ENCODE results near the gene EPHB4. TPM values are rescaled to one million over a fixed set of nuclear protein-coding genes. Genes with fewer than 3 reads are reported as not detected.

EPHB4 gene
- total and polyA plus RNA-seq, 10 of the 15 experiments (the other 5 are each of a cell fraction or from before 2014, with no cell fraction given): 0.32 to 0.85 (median 0.48) TPM; not detected in 4

GRCh38 chr7:100852048-100852872 lies 24.9 kb upstream of the EPHB4 start, which contains the start of gene SLC12A9 (continued):
- TF ChIP-seq BMI1 (IDR thresholded peaks at IDR 0.05; ENCODE audit: borderline replicate concordance) (no peak), JUNB (IDR thresholded peaks at IDR 0.05) (no peak), PML (IDR thresholded peaks at IDR 0.05; ENCODE audit: low read length) (no peak), E2F4 (IDR thresholded peaks at IDR 0.05; ENCODE audit: low read depth, low read length) (no peak), E2F8 (IDR thresholded peaks at IDR 0.05; ENCODE audit: low read depth, partially characterized antibody) (no peak), CHD4 (IDR thresholded peaks at IDR 0.05) (no peak), MYC (IDR thresholded peaks at IDR 0.05; ENCODE audit: insufficient read depth, insufficient read length, insufficient replicate concordance, low read length, severe bottlenecking) (no peak), CREB1 (IDR thresholded peaks at IDR 0.05; ENCODE audit: low read depth) (no peak), CTCF (IDR thresholded peaks at IDR 0.05 in 2 of 3, conservative IDR thresholded peaks at IDR 0.05 in 1 of 3; ENCODE audit: control insufficient read depth in 2 of 3, extremely low read depth in 1 of 3, insufficient read depth in 1 of 3, low read depth in 3 of 3, low read length in 3 of 3) (peak; percentile 88 to 95 (median 92)), HDGF (IDR thresholded peaks at IDR 0.05) (no peak), SIN3A (IDR thresholded peaks at IDR 0.05; ENCODE audit: low read depth, low read length) (0 out of 2 replicates have a peak, but pooled peaks have one; percentile 64), GATAD2B (conservative IDR thresholded peaks at IDR 0.05; ENCODE audit: low read depth) (peak; percentile 84), DPF2 (IDR thresholded peaks at IDR 0.05) (peak; percentile 73; the same call in 1 of the 2 replicates), ZNF217 (IDR thresholded peaks at IDR 0.05) (peak; percentile 73; the same call in 1 of the 2 replicates), RELA (IDR thresholded peaks at IDR 0.05; ENCODE audit: borderline replicate concordance, partially characterized antibody) (peak; percentile 39), IKZF2 (IDR thresholded peaks at IDR 0.05) (peak in 1 of 2 experiments; percentile 33; a peak in 1 of 4 replicates), NKRF (conservative IDR thresholded peaks at IDR 0.05) (peak; percentile 96; the same call in 1 of the 2 replicates), KLF5 (IDR thresholded peaks at IDR 0.05; ENCODE audit: partially characterized antibody) (peak; percentile 26), ATF2 (IDR thresholded peaks at IDR 0.05; ENCODE audit: low read length) (no peak), NFYB (IDR thresholded peaks at IDR 0.05; ENCODE audit: insufficient read depth, low read depth, low read length) (peak; percentile 88)
